ENCODE results near the gene MAP4K1.
A peak's percentile ranks its signal among the peaks of the same experiment; 100 is the strongest.

Gene MAP4K1

DNA sequence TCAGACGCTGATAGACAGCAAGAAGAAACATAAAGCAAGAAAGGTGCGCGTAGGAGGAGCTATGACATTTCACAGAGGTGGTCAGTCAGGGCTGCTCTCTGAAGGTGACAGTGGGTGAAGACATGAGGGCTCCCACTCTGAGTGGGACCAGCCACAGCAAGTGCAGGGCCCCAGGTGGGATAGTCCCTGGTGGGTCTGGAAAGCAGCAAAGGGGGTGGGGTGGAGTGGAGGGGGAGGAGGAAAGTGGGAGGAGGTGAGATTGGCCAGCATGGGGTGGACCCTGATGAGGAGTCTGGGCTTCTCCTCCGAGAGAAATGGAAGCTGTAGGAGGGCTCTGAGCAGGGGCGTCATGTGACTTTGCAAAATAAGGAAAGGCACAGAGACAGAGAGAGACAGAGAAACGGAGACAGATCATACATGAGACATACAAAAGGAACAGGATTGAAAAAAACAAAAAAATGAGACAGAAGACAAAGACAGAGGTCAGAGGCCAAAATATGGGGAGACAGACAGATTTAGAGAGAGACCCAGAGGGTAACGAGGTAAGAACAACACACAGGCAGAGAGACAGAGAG is 2.7 kb downstream of the MAP4K1 start:
- TF ChIP-seq, protein P1, sequence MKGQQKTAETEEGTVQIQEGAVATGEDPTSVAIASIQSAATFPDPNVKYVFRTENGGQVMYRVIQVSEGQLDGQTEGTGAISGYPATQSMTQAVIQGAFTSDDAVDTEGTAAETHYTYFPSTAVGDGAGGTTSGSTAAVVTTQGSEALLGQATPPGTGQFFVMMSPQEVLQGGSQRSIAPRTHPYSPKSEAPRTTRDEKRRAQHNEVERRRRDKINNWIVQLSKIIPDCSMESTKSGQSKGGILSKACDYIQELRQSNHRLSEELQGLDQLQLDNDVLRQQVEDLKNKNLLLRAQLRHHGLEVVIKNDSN (IDR thresholded peaks at IDR 0.05): 0 out of 2 replicates have a peak, but pooled peaks have one; percentile 14
- TF ChIP-seq ZBTB7A (IDR thresholded peaks at IDR 0.05; ENCODE audit: low read depth): no peak
- no peak for TF ChIP-seq NFIC (IDR thresholded peaks at IDR 0.05)
- no peak for TF ChIP-seq TCF12 (IDR thresholded peaks at IDR 0.05; ENCODE audit: low read depth)
- no peak for TF ChIP-seq FOXM1 (IDR thresholded peaks at IDR 0.05; ENCODE audit: borderline replicate concordance, low read depth)

DNA sequence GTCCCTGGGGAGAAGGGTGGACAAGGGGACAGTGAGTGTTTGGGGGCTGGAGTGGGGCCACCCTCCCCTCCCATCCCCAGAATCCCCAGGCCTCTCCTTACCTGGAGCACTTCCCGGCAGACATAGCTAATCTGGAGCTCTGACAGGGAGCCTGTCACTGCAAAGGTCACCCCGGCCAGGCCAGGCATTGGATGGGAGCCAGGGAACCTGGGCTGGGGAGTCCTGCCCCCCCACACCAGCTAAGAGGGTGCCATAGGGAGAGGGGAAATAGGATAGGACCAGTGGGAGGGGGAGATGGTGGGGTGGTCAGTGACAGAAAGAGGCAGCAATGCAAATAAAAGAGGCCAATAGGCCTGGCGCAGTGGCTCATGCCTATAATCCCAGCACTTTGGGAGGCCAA is 3.5 kb downstream of the MAP4K1 start:
- TF ChIP-seq TCF12 (IDR thresholded peaks at IDR 0.05; ENCODE audit: low read depth): no peak
- TF ChIP-seq, protein P1 (IDR thresholded peaks at IDR 0.05): no peak
- no peak for TF ChIP-seq FOXM1 (IDR thresholded peaks at IDR 0.05; ENCODE audit: borderline replicate concordance, low read depth)
- no peak for TF ChIP-seq YY1 (IDR thresholded peaks at IDR 0.05; ENCODE audit: low read depth)
- TF ChIP-seq CEBPB (IDR thresholded peaks at IDR 0.05): no peak
- TF ChIP-seq, protein P2, sequence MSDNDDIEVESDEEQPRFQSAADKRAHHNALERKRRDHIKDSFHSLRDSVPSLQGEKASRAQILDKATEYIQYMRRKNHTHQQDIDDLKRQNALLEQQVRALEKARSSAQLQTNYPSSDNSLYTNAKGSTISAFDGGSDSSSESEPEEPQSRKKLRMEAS (IDR thresholded peaks at IDR 0.05): no peak
- no peak for TF ChIP-seq ZBTB7A (IDR thresholded peaks at IDR 0.05; ENCODE audit: low read depth)
- TF ChIP-seq EP300 (IDR thresholded peaks at IDR 0.05; ENCODE audit: borderline replicate concordance): no peak
- TF ChIP-seq, protein P3, sequence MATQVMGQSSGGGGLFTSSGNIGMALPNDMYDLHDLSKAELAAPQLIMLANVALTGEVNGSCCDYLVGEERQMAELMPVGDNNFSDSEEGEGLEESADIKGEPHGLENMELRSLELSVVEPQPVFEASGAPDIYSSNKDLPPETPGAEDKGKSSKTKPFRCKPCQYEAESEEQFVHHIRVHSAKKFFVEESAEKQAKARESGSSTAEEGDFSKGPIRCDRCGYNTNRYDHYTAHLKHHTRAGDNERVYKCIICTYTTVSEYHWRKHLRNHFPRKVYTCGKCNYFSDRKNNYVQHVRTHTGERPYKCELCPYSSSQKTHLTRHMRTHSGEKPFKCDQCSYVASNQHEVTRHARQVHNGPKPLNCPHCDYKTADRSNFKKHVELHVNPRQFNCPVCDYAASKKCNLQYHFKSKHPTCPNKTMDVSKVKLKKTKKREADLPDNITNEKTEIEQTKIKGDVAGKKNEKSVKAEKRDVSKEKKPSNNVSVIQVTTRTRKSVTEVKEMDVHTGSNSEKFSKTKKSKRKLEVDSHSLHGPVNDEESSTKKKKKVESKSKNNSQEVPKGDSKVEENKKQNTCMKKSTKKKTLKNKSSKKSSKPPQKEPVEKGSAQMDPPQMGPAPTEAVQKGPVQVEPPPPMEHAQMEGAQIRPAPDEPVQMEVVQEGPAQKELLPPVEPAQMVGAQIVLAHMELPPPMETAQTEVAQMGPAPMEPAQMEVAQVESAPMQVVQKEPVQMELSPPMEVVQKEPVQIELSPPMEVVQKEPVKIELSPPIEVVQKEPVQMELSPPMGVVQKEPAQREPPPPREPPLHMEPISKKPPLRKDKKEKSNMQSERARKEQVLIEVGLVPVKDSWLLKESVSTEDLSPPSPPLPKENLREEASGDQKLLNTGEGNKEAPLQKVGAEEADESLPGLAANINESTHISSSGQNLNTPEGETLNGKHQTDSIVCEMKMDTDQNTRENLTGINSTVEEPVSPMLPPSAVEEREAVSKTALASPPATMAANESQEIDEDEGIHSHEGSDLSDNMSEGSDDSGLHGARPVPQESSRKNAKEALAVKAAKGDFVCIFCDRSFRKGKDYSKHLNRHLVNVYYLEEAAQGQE (IDR thresholded peaks at IDR 0.05; ENCODE audit: low read depth): no peak
- TF ChIP-seq CREB1 (IDR thresholded peaks at IDR 0.05; ENCODE audit: low read depth): no peak
- TF ChIP-seq NFIC (IDR thresholded peaks at IDR 0.05): no peak
- TF ChIP-seq TEAD4 (IDR thresholded peaks at IDR 0.05): no peak
- no peak for TF ChIP-seq RAD21 (IDR thresholded peaks at IDR 0.05; ENCODE audit: low read depth)
- TF ChIP-seq EGR1 (IDR thresholded peaks at IDR 0.05): no peak
- no peak for TF ChIP-seq TAF1 (IDR thresholded peaks at IDR 0.05; ENCODE audit: low read depth)

DNA sequence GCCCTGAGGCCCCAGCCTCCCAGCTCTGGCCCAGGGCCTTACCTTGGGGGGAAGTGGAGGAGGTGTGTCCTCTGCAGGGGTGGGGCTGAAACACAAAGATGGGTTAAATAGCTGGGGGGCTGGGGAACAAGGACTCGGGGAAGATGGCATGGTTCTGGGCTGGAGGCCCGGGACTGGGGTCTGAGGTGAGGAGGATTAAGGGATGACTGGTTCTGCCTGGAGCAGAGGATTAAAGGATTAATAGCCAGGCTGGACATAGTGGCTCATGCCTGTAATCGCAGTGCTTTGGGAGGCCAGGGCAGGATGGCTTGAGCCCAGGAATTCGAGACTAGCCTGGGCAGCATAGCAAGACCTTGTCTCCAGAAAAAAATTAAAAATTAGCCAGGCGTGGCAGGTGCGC is 11.6 kb downstream of the MAP4K1 start:
- TF ChIP-seq CEBPB (IDR thresholded peaks at IDR 0.05) (no peak), EGR1 (IDR thresholded peaks at IDR 0.05) (no peak), TCF12 (IDR thresholded peaks at IDR 0.05; ENCODE audit: low read depth) (no peak), EP300 (IDR thresholded peaks at IDR 0.05; ENCODE audit: borderline replicate concordance) (no peak), TEAD4 (IDR thresholded peaks at IDR 0.05) (no peak)
- TF ChIP-seq, protein P3 (IDR thresholded peaks at IDR 0.05; ENCODE audit: low read depth): no peak

DNA sequence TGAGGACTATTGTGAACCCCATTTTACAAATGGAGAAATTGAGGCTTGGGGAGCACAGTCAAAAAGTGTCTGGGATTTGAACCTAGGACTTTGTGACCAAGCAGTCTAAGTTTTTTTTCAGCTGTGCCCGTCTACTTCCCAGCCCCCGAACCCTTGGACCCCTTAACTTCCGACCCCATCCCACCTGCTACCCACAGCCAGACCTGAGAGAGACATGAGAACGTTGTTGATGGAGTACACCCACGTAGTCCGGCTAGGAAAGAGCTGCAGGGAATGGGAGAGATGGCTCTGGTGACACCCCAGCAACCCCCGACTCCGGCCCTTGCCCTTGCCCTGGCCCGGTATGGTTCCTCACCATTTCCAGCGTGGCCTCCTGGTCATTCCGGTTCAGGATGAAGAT is 18.0 kb downstream of the MAP4K1 start:
- TF ChIP-seq NFIC (IDR thresholded peaks at IDR 0.05): no peak
- no peak for TF ChIP-seq TAF1 (IDR thresholded peaks at IDR 0.05; ENCODE audit: low read depth)
- TF ChIP-seq, protein P1 (IDR thresholded peaks at IDR 0.05): no peak
- TF ChIP-seq, protein P3 (IDR thresholded peaks at IDR 0.05; ENCODE audit: low read depth): no peak
- TF ChIP-seq YY1 (IDR thresholded peaks at IDR 0.05; ENCODE audit: low read depth): no peak
- TF ChIP-seq TCF12 (IDR thresholded peaks at IDR 0.05; ENCODE audit: low read depth): no peak
- TF ChIP-seq EGR1 (IDR thresholded peaks at IDR 0.05): no peak
- TF ChIP-seq ZBTB7A (IDR thresholded peaks at IDR 0.05; ENCODE audit: low read depth): no peak
- no peak for TF ChIP-seq CEBPB (IDR thresholded peaks at IDR 0.05)

DNA sequence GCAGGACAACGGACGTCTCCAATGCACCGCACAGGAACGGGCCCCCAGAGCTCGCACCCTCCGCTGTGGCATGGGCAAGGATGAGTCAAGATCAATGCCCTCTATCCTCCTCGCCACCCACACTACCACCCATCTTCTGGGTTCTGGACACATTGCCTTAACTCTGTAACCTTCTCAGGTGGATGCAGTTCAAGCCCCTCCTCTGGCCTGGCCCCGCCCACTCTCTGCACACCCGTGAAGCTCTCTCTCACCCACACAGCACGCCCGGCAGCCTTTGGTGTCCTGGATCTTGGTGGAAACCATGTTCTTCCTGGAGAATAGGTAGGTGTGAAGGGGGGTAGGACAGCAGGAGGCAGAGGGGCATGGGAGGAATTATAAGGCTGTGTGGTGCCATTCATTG is 20.7 kb downstream of the MAP4K1 start:
- TF ChIP-seq, protein P3 (IDR thresholded peaks at IDR 0.05; ENCODE audit: low read depth): no peak
- no peak for TF ChIP-seq ZBTB7A (IDR thresholded peaks at IDR 0.05; ENCODE audit: low read depth)
- TF ChIP-seq, protein P1 (IDR thresholded peaks at IDR 0.05): no peak
- no peak for TF ChIP-seq RAD21 (IDR thresholded peaks at IDR 0.05; ENCODE audit: low read depth)
- TF ChIP-seq TAF1 (IDR thresholded peaks at IDR 0.05; ENCODE audit: low read depth): no peak
- no peak for TF ChIP-seq CREB1 (IDR thresholded peaks at IDR 0.05; ENCODE audit: low read depth)
- TF ChIP-seq CEBPB (IDR thresholded peaks at IDR 0.05): no peak
- no peak for TF ChIP-seq FOXM1 (IDR thresholded peaks at IDR 0.05; ENCODE audit: borderline replicate concordance, low read depth)
- TF ChIP-seq, protein P2 (IDR thresholded peaks at IDR 0.05): no peak
